Endothelial cell (in vitro differentiated cells): ENCODE measurements around the gene GPR146. TPM values are rescaled to one million over a fixed set of nuclear protein-coding genes. Genes with fewer than 3 reads are reported as not detected.
A peak's percentile ranks its signal among the peaks of the same experiment; 100 is the strongest.
"Not testable (repeated sequence)": the region's sequence is repeated elsewhere in the genome, so short reads cannot be mapped to it uniquely, and the experiment has no call there.

Experiments used
- DNase-seq: peaks from one replicate; pipeline ENCODE4 v3.0.0; 2021; ENCODE audit warnings: low spot score
- H3K27ac Mint-ChIP-seq: one replicate; pipeline ENCODE4 v1.8.0; 2021; ENCODE audit warnings: mixed read lengths, inconsistent platforms; ENCODE audit not compliant: unreplicated experiment
- H3K27me3 Mint-ChIP-seq: one replicate; pipeline ENCODE4 v1.8.0; 2021; ENCODE audit warnings: mild to moderate bottlenecking, moderate library complexity, mixed read lengths, inconsistent platforms; ENCODE audit not compliant: unreplicated experiment
- H3K36me3 Mint-ChIP-seq: one replicate; pipeline ENCODE4 v1.8.0; 2021; ENCODE audit warnings: mild to moderate bottlenecking, low read depth, mixed read lengths, inconsistent platforms; ENCODE audit not compliant: unreplicated experiment
- H3K4me1 Mint-ChIP-seq: one replicate; pipeline ENCODE4 v1.8.0; 2021; ENCODE audit warnings: mild to moderate bottlenecking, mixed read lengths, inconsistent platforms; ENCODE audit not compliant: unreplicated experiment
- H3K4me3 Mint-ChIP-seq: one replicate; pipeline ENCODE4 v1.8.0; 2021; ENCODE audit warnings: mild to moderate bottlenecking, mixed read lengths, inconsistent platforms; ENCODE audit not compliant: unreplicated experiment
- H3K9me3 Mint-ChIP-seq: one replicate; pipeline ENCODE4 v1.8.0; 2021; ENCODE audit warnings: mixed read lengths, inconsistent platforms; ENCODE audit not compliant: unreplicated experiment
- total RNA-seq: library from RNA; stranded (reverse); fragmentation: NEBNext Ultra II Directional; extraction: Animal tissue kit (Norgen Biotek cat#: 25700); gene quantifications from one replicate; pipeline ENCODE4 v1.2.1, GENCODE V29; 2021; ENCODE audit not compliant: unreplicated experiment
- TF ChIP-seq, protein P1 (sequence below): fragments of 200-600 bp; sonication (generic); IDR thresholded peaks from one replicate; pipeline ENCODE4 v1.5.0; 2021; ENCODE audit warnings: antibody characterized with exemption; ENCODE audit not compliant: unreplicated experiment

The GPR146 gene
- total RNA-seq, 1 donor from 2014 or later = 8.1 TPM

DNA sequence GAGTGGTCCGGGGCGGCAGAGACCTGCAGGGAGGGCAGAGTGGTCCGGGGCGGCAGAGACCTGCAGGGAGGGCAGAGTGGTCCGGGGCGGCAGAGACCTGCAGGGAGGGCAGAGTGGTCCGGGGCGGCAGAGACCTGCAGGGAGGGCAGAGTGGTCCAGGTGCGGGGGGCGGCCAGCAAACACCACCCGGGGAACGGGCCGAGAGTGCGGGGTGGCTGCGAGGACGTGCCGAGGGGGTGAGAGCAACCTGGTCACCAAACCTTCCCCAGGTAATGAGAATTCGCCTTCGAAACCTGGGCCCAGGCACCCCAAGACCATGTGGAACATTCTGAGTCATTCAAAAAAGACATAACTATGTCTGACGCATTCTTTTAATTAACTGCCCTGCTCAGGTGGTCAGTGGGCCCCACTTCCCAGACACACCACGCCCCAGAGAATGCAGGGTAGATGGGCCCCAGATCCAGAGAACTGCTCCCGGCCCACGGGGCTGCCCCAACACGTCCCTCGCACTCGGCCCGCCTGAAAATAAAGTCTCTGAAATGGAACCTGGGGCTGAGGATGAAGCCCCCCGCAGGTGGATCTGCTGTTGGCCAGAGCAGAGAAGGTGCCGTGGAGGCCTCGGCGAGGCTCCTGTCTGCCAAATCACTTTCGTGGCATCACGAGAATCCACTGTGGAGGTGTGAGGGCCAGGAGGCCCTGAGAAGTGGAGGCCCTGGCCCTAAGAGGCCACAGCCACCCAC is 12.5 kb upstream of the GPR146 start:
- peaks cover 25% of the 10 kb centered on the region for H3K36me3 Mint-ChIP-seq
- DNase-seq = no peak
- H3K27ac Mint-ChIP-seq = no peak overlapping the region
- TF ChIP-seq, protein P1, sequence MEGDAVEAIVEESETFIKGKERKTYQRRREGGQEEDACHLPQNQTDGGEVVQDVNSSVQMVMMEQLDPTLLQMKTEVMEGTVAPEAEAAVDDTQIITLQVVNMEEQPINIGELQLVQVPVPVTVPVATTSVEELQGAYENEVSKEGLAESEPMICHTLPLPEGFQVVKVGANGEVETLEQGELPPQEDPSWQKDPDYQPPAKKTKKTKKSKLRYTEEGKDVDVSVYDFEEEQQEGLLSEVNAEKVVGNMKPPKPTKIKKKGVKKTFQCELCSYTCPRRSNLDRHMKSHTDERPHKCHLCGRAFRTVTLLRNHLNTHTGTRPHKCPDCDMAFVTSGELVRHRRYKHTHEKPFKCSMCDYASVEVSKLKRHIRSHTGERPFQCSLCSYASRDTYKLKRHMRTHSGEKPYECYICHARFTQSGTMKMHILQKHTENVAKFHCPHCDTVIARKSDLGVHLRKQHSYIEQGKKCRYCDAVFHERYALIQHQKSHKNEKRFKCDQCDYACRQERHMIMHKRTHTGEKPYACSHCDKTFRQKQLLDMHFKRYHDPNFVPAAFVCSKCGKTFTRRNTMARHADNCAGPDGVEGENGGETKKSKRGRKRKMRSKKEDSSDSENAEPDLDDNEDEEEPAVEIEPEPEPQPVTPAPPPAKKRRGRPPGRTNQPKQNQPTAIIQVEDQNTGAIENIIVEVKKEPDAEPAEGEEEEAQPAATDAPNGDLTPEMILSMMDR = no peak
- no peak overlapping the region for H3K4me3 Mint-ChIP-seq
- peaks cover 10% of the 10 kb centered on the region for H3K4me1 Mint-ChIP-seq
- H3K27me3 Mint-ChIP-seq = peaks cover 11% of the 10 kb centered on the region
- H3K9me3 Mint-ChIP-seq = no peaks in the 10 kb centered on the region

- Mint-ChIP-seq H3K27ac (no peak overlapping the region), H3K36me3 (peaks cover 24% of the 10 kb centered on the region), H3K4me1 (peaks cover 8% of the 10 kb centered on the region), H3K9me3 (no peaks in the 10 kb centered on the region), H3K27me3 (peaks cover 8% of the 10 kb centered on the region), H3K4me3 (peak overlapping the region; percentile 26)
- DNase-seq = no peak
- TF ChIP-seq, protein P1 = no peak
Observed at GRCh38 chr7:1032536-1033181, 11.7 kb upstream of the GPR146 start.

DNA sequence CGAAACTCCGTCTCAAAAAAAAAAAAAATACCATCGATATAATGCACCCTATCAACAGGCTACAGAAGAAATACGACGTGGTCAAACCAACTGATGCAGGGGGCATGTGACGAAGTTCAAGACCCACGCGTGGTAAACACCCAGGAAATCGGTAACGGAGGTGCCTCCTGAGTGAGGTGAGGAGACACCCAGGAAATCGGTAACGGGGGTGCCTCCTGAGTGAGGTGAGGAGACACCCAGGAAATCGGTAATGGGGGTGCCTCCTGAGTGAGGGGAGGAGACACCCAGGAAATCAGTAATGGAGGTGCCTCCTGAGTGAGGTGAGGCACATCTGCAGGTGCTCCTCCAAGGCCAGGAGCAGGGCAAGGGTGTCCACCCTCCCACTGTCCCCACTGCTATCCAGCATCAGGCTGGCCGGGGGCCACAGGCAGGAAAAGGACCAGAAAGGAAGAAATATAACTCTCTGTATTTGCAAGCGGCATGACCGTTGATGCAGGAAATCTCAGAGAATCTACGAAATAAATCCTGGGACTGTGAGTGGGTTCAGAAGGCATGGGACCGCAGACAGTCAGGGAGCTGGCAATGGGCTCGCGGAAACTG is 10.7 kb upstream of the GPR146 start:
- peaks cover 24% of the 10 kb centered on the region for H3K36me3 Mint-ChIP-seq
- DNase-seq = no peak
- peaks cover 7% of the 10 kb centered on the region for H3K4me1 Mint-ChIP-seq
- no peak overlapping the region for H3K4me3 Mint-ChIP-seq
- H3K27me3 Mint-ChIP-seq = peaks cover 8% of the 10 kb centered on the region
- TF ChIP-seq, protein P1 = no peak
- no peaks in the 10 kb centered on the region for H3K9me3 Mint-ChIP-seq
- no peak overlapping the region for H3K27ac Mint-ChIP-seq

- not testable (repeated sequence) for H3K4me1 Mint-ChIP-seq, H3K27me3 Mint-ChIP-seq
- H3K36me3 Mint-ChIP-seq = peaks cover 24% of the 10 kb centered on the region
Observed at GRCh38 chr7:1034769-1035168, 9.6 kb upstream of the GPR146 start.

GRCh38 chr7:1036164-1036928 is 8.0 kb upstream of the GPR146 start:
- peaks cover 30% of the 10 kb centered on the region for H3K36me3 Mint-ChIP-seq
- H3K9me3 Mint-ChIP-seq, DNase-seq: not testable (repeated sequence)

More at GRCh38 chr7:1034769-1035168, 9.6 kb upstream of the GPR146 start:
- H3K9me3 Mint-ChIP-seq, H3K27ac Mint-ChIP-seq, DNase-seq, H3K4me3 Mint-ChIP-seq: not testable (repeated sequence)

GRCh38 chr7:1040233-1040632 is 4.1 kb upstream of the GPR146 start:
- H3K4me3 Mint-ChIP-seq, DNase-seq, H3K27ac Mint-ChIP-seq, H3K9me3 Mint-ChIP-seq: not testable (repeated sequence)
- peaks cover 25% of the 10 kb centered on the region for H3K4me1 Mint-ChIP-seq
- peaks cover 18% of the 10 kb centered on the region for H3K36me3 Mint-ChIP-seq
- H3K27me3 Mint-ChIP-seq = peaks cover 12% of the 10 kb centered on the region

More at GRCh38 chr7:1036164-1036928, 8.0 kb upstream of the GPR146 start:
- not testable (repeated sequence) for H3K4me1 Mint-ChIP-seq, H3K4me3 Mint-ChIP-seq, H3K27ac Mint-ChIP-seq
- H3K27me3 Mint-ChIP-seq = peaks cover 11% of the 10 kb centered on the region
